ENCODE measurements around the gene NPC1L1. TPM values are rescaled to one million over a fixed set of nuclear protein-coding genes. Genes with fewer than 3 reads are reported as not detected.

Gene NPC1L1
- total and polyA plus RNA-seq, 9 donors, result 0.05 to 0.28 (median 0.22) TPM

GRCh38 chr7:44569959-44570358 is 28.8 kb upstream of the NPC1L1 start:
- DNase-seq, result no peak
- Histone ChIP-seq H3K4me3 (no peak overlapping the region), H3K36me3 (no peaks in the 10 kb centered on the region), H3K9me3 (no peaks in the 10 kb centered on the region), H3K27ac (no peak overlapping the region), H3K4me1 (ENCODE audit: insufficient read depth) (peaks cover 6% of the 10 kb centered on the region), H3K27me3 (no peaks in the 10 kb centered on the region)
- 80 to 86% (median 80%) methylated on average over 8 to 9 of the region's 9 CpGs for WGBS, 3 donors
- TF ChIP-seq EP300 (IDR thresholded peaks at IDR 0.05), result no peak
- no peak for TF ChIP-seq POLR2A (IDR thresholded peaks at IDR 0.05)
- no peak for TF ChIP-seq CTCF (IDR thresholded peaks at IDR 0.05)
- intact Hi-C loops (cut with DNase I), result loop anchor here in 3 of 4 donors (5.0 to 10.0 kb wide), 2 partner anchors 325 to 328 kb away; no protein-coding TSS in a partner anchor

- H3K36me3 ChIP-seq, result no peaks in the 10 kb centered on the region
- 85 to 87% (median 85%) methylated on average over 17 of the region's 17 CpGs for WGBS, 3 donors
- H3K9me3 ChIP-seq, result no peaks in the 10 kb centered on the region
- no peak overlapping the region for H3K27ac ChIP-seq
- TF ChIP-seq POLR2A (IDR thresholded peaks at IDR 0.05) (no peak), CTCF (IDR thresholded peaks at IDR 0.05) (no peak), EP300 (IDR thresholded peaks at IDR 0.05) (no peak)
- intact Hi-C loops (cut with DNase I), result loop anchor here in 3 of 4 donors (5.0 to 10.0 kb wide), 2 partner anchors 324 to 327 kb away; no protein-coding TSS in a partner anchor
- no peaks in the 10 kb centered on the region for H3K27me3 ChIP-seq
- no peak for DNase-seq
- peaks cover 6% of the 10 kb centered on the region for H3K4me1 ChIP-seq (ENCODE audit: insufficient read depth)
- no peak overlapping the region for H3K4me3 ChIP-seq
Observed at GRCh38 chr7:44568771-44569560, 27.8 kb upstream of the NPC1L1 start.

- 91 to 94% (median 93%) methylated on average over 5 to 6 of the region's 6 CpGs for WGBS, 3 donors
- Histone ChIP-seq H3K4me3 (no peak overlapping the region), H3K4me1 (ENCODE audit: insufficient read depth) (peaks cover 4% of the 10 kb centered on the region), H3K36me3 (no peaks in the 10 kb centered on the region), H3K27me3 (no peaks in the 10 kb centered on the region), H3K27ac (no peak overlapping the region), H3K9me3 (no peaks in the 10 kb centered on the region)
- no peak for DNase-seq
- no peak for TF ChIP-seq POLR2A (IDR thresholded peaks at IDR 0.05)
- intact Hi-C loops (cut with DNase I), result loop anchor here (2.0 to 10.0 kb wide), 3 partner anchors 323 to 326 kb away; no protein-coding TSS in a partner anchor
Observed at GRCh38 chr7:44567884-44568283, 26.8 kb upstream of the NPC1L1 start.

- Histone ChIP-seq H3K27me3 (no peaks in the 10 kb centered on the region), H3K4me3 (no peak overlapping the region), H3K27ac (no peak overlapping the region), H3K4me1 (ENCODE audit: insufficient read depth) (no peaks in the 10 kb centered on the region), H3K9me3 (no peaks in the 10 kb centered on the region), H3K36me3 (no peaks in the 10 kb centered on the region)
- WGBS, 3 donors, result 87 to 94% (median 92%) methylated on average over 5 of the region's 5 CpGs
- no peak for DNase-seq
- TF ChIP-seq POLR2A (IDR thresholded peaks at IDR 0.05) (no peak), CTCF (IDR thresholded peaks at IDR 0.05) (no peak), EP300 (IDR thresholded peaks at IDR 0.05) (no peak)
- intact Hi-C loops (cut with DNase I), result loop anchor here (2.0 to 10.0 kb wide), 3 partner anchors 322 to 324 kb away; no protein-coding TSS in a partner anchor
Observed at GRCh38 chr7:44566680-44567079, 25.6 kb upstream of the NPC1L1 start.

Data from ovary (tissue), 9 donors.